HTERT RPE-1 (cell line): ENCODE measurements around the gene CFAP46.
"Not testable (repeated sequence)": the region's sequence is repeated elsewhere in the genome, so short reads cannot be mapped to it uniquely, and the experiment has no call there.

ENCODE experiments used
- in situ Hi-C: fragments of 300-500 bp; cut with MboI; formaldehyde crosslinking; loops from 4 replicates; pipeline ENCODE4 v1.14.3; 2020; ENCODE audit warnings: low sequenced_read_pairs

The CFAP46 gene

DNA sequence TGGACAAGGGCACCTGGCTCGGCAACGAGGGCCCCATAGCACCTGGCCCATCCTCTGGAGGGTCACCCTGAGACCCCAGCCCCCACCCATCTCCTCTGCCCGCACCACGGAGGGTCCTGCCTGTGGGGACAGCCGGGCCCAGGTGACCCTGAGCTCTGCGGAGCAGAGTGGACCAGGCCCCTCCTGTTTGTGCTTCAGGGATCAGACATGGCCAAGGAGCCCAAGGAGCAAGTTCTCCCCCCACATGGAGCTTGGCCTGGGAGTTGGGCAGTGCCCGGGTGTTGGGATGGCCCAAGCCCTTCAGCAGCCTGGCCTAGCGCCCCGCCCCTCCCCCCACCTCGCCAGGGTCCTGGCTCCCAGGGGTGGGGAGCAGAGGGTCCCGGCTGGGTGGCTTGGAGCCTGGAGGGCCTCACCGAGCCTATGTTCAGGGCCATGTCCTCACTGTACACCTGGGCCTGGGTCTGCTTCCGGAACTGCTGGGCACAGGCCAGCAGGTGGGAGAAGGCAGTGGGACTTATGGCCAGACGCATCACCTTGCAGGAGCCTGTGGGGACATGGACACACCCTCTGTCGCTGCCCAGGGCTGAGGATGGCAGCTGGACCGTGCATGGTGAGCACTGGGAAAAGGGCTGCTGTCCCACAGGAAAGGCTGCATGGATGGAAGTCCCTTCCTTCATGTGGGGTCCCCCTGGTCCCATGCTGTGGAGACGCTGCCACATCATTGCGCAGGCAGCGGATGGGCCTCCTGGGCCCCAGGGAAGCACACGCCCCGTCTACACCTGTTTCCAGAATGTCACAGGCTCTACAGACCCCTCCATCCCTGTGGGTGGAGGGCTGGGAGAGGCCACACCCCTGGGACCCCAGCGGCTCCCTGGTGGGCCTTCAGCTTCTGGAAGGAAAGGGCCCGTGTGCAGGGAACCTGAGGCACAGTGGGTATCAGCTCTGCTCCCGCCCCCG, 107.2 kb downstream of the CFAP46 start:
- in situ Hi-C loops: no loop called here

GRCh38 chr10:132834311-132834761, 108.0 kb downstream of the CFAP46 start:
- in situ Hi-C loops: no loop called here

DNA sequence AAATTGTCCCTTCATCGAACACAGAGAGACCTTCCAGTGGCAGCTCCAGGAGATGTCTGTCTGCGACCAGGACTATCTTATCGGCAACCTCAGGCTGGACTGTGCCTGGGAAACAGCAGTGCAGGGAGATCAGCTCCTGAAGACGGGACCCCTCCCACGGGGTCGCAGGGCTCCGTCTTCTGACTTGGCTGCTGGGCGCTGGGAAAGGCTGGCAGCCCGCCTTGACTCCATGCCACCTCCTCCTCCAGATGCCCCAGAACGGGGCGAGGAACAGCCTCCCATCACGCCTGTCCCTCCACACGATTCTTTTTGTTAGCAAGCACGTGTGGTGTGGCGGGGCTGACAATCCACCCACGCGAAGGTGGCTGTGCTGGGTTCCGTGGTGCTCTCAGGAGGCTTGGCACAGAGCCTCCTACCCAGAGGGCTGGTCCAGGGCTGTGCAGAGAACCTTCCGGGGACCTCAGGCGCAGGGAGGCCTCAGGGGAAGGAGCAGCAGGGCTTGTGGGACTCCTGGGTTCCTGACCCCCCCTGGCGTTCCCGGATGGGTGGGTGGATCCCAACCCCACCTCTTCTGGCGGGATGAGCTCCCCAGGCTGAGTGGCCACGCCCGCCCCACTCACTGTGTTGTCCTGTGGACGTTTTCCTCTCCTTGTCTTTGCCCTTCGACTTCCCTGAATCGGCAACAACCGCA, 108.8 kb downstream of the CFAP46 start:
- in situ Hi-C loops: no loop called here

DNA sequence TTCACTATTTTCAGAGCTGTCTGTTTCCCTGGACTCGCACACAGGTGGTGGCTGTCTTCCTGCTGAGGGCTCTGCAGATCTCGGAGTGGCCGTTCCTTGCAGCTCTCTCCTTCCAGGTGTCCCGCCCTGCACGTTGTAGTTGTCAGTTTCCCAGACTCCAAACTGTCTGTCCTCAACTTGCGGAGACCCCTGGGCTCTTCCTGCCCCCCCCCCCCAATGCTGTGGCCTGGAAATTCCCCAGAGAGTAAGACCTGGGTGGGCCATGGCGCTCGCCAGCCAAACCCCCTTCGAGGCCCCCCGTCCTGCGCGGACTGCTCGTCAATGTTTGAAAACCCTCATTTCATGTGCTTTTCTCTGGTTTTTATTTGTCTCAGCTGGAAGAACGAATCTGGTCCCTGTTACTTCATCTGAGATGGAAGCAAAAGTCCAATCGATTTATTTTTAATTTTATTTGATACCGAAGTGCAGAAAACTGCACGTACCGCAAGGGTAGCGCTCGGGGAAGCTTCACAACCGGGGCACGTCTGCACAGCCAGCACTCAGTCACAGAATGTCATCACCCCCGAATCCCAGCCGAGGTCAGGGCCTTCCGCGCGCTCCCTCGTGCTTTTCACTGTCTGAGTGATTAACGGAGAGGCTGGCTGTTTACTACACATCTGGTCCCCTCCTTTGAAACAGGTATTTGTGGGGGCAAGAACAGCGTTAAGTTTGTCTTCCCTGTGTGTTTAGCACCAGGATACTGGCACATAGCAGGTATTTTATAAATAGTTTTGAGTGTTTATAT, 110.0 kb downstream of the CFAP46 start:
- in situ Hi-C loops: no loop called here

GRCh38 chr10:132829403-132829802, 113.0 kb downstream of the CFAP46 start:
- in situ Hi-C loops: no loop called here

DNA sequence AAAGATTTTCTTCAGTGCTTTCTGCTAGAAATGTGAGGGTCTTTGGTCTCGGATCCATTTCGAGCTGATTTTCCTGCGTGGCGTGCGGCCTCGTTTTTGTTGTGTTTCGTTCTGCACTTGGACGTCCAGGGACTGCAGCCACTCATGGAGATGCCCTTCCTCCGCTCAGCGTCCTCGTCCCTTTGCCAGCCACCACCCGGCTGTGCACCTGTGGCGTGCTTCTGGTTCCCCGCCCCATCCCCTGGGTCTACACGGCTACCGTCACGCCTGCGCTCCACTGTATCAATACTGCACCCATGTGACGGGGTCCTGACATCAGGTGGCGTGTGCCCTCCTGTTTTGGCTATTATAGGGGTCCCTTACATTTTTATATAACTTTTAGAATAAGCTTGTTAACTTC, 113.7 kb downstream of the CFAP46 start:
- in situ Hi-C loops: no loop called here

- in situ Hi-C loops: no loop called here
Measured at GRCh38 chr10:132827861-132828539, 114.4 kb downstream of the CFAP46 start.

- in situ Hi-C loops: no loop called here
Measured at GRCh38 chr10:132827423-132827789, 115.0 kb downstream of the CFAP46 start.

GRCh38 chr10:132826524-132827422, 115.6 kb downstream of the CFAP46 start:
- in situ Hi-C loops: no loop called here

- in situ Hi-C loops: not testable (repeated sequence)
Measured at GRCh38 chr10:132825783-132826523, 116.4 kb downstream of the CFAP46 start.

- in situ Hi-C loops: no loop called here
Measured at GRCh38 chr10:132820056-132820455, 122.3 kb downstream of the CFAP46 start.

GRCh38 chr10:132817701-132818211, 124.6 kb downstream of the CFAP46 start:
- in situ Hi-C loops: no loop called here

- in situ Hi-C loops: no loop called here
Measured at GRCh38 chr10:132816718-132817117, 125.7 kb downstream of the CFAP46 start.

DNA sequence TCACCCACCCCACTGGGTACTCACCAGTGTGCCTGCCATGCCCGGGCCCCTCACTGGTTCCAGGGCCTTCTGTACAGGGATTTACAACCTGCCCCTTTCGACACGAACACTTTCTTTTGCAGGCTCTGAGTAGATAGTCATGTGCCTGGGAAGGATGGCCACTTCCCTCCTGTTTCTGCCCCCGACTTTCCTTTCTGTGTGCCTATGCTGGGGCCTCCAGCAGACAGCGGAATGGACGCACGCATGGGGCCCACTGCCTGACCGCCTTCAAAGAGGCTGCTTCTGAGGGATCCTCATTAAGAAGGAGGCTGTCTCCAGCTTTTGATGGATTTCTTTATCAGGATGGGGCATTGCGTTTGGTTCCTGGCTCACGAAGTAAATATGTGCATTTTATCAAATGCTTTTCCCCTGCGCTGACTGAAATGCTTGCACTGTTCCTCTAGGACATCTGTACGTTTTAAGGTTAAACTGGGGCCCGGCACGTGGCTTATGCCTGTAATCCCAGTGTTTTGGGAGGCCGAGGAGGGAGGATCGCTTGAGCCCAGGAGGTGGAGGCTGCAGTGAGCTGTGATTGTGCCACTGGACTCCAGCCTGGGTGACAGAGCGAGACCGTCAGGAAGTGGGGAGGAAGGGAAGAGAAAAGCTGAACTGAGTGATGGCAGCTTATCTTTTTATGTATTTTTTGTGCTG, 127.1 kb downstream of the CFAP46 start:
- in situ Hi-C loops: no loop called here

GRCh38 chr10:132814469-132814856, 127.9 kb downstream of the CFAP46 start:
- in situ Hi-C loops: no loop called here

DNA sequence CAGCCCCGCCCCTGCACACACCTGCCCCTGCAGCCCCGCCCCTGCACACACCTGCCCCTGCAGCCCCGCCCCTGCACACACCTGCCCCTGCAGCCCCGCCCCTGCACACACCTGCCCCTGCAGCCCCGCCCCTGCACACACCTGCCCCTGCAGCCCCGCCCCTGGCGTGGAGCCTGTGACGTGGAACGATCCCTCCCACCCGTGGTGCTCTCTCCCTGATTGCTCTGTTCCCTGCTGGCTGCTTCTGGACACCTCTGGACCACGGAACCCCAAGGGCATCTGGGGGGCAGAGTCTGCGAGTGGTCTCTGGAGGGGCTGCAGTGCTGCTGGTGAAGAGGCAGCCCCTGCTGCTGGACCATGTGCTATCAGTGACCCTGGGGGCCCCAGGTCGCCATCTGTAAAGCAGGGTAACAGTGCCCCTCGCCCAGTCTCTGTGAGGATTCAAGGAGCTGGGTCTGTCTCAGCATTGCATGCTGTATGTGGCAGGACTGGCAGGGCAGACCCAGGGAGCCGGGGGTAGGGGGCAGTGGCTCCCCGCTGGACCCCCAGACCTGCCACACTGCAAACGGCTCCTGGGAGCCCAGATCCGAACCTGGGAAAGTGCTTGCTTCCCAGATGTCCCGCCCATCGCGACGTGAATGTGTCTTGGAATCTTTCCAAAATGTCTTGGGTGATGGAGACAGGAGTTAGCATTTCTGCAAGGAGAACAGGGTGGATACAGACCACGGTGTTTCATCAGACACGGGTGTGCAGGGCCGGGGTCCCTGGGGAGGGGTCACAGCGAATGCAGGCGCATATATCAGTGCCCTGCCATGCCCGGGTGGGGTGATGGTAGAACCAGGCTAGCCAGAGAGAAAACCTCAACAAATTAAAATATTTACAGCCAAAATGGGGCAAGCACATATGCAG, 128.6 kb downstream of the CFAP46 start:
- in situ Hi-C loops: no loop called here

DNA sequence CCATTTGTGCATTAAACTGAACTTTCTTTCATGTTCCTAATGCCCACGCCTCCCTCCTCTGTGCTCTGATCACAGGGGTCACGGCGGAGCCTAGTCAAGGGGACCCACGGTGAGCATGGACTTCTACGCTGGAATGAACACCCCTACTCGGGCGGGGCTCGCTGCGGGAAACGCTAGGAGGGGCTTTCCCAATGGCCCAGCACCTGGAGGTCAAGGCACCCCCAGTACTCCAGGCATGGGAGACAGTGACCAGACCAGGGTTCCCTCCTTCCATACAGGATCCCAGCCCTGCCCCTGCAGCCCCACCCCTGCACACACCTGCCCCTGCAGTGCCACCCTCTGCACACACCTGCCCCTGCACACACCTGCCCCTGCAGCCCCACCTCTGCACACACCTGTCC, 129.4 kb downstream of the CFAP46 start:
- in situ Hi-C loops: no loop called here
